ENCODE data around the gene ANAPC15.
A peak's percentile ranks its signal among the peaks of the same experiment; 100 is the strongest.

The ANAPC15 gene

DNA sequence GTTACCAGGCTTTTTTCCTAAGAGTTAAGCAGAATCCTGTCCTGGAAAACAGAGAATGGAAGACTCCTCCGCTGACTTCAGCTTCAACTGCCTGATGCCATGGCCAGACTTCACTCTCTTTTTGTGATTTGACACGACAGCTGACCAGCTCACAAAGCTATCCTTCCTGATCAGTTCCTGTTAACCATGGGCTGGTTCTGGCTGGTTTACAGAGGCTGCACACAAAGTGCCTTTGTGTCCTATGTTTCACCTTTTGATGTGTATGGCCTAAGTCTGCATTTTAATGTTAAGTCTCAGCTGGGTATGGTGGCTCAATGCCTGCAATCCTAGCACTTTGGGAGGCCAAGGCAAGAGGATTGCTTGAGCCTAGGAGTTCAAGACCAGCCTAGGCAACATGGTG is 34.1 kb upstream of the ANAPC15 start:
- TF ChIP-seq YY1 (IDR thresholded peaks at IDR 0.05; ENCODE audit: low read depth) (no peak), CREB1 (IDR thresholded peaks at IDR 0.05; ENCODE audit: low read depth) (no peak), TAF1 (IDR thresholded peaks at IDR 0.05; ENCODE audit: low read depth) (no peak), TCF12 (IDR thresholded peaks at IDR 0.05; ENCODE audit: low read depth) (no peak), TEAD4 (IDR thresholded peaks at IDR 0.05) (no peak), FOXM1 (IDR thresholded peaks at IDR 0.05; ENCODE audit: borderline replicate concordance, low read depth) (no peak), NFIC (IDR thresholded peaks at IDR 0.05) (no peak), ZBTB7A (IDR thresholded peaks at IDR 0.05; ENCODE audit: low read depth) (no peak)
- TF ChIP-seq, protein P1, sequence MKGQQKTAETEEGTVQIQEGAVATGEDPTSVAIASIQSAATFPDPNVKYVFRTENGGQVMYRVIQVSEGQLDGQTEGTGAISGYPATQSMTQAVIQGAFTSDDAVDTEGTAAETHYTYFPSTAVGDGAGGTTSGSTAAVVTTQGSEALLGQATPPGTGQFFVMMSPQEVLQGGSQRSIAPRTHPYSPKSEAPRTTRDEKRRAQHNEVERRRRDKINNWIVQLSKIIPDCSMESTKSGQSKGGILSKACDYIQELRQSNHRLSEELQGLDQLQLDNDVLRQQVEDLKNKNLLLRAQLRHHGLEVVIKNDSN (IDR thresholded peaks at IDR 0.05): no peak

DNA sequence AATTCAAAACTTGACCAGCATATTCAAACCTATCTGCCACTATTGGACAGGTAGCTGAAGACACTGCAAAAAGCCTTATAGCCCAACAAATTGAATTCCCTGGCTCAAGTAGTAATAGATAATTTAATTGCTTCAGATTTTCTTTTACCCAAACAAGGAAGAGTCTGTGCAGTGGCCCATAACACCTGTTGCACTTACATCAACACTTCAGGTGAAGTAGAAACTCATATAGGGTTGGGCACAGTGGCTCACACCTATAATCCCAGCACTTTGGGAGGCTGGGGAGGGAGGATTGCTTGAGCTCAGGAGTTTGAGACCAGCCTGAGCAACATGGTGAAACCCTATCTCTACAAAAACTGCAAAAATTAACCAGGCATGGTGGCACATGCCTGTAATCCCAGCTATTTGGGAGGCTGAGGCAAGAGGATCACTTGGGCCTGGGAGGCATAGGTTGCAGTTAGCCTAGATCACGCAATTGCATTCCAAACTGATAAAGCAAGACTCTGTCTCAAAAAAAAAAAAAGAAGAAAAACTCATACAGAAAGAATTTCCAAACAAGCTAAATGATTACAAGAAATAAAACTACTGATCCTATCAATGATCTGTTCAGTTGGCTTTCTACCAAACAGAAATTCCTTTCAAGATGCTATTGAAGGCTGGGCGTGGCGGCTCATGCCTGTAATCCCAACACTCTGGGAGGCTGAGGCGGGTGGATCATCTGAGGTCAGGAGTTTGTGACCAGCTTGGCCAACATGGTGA is 32.5 kb upstream of the ANAPC15 start:
- TF ChIP-seq TEAD4 (IDR thresholded peaks at IDR 0.05) (peak; percentile 24; the same call in 1 of the 2 replicates), RAD21 (IDR thresholded peaks at IDR 0.05; ENCODE audit: low read depth) (no peak)

DNA sequence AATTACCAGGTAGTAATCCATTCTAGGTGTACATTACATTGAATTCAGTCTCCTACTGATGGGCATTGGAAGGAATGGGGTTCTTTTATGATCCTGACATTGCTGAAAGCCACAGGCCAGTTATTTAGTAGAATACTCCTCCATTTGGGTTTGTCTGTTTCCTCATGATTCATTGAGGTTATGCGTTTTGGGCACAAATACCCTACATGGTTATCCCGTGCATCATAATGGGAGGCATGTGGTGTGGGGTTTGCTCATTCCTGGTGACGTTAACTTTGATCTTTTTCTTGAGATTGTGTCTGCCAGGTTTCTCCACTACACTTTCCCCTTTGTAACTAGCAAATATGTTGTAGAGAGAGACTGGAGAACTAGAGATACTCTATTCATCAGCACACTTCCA is 28.6 kb upstream of the ANAPC15 start:
- TF ChIP-seq, protein P2, sequence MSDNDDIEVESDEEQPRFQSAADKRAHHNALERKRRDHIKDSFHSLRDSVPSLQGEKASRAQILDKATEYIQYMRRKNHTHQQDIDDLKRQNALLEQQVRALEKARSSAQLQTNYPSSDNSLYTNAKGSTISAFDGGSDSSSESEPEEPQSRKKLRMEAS (IDR thresholded peaks at IDR 0.05): no peak
- TF ChIP-seq NFIC (IDR thresholded peaks at IDR 0.05) (no peak), FOXM1 (IDR thresholded peaks at IDR 0.05; ENCODE audit: borderline replicate concordance, low read depth) (no peak), TAF1 (IDR thresholded peaks at IDR 0.05; ENCODE audit: low read depth) (no peak), ZBTB7A (IDR thresholded peaks at IDR 0.05; ENCODE audit: low read depth) (no peak), EGR1 (IDR thresholded peaks at IDR 0.05) (no peak), CREB1 (IDR thresholded peaks at IDR 0.05; ENCODE audit: low read depth) (no peak), RAD21 (IDR thresholded peaks at IDR 0.05; ENCODE audit: low read depth) (no peak), EP300 (IDR thresholded peaks at IDR 0.05; ENCODE audit: borderline replicate concordance) (no peak), YY1 (IDR thresholded peaks at IDR 0.05; ENCODE audit: low read depth) (no peak), CEBPB (IDR thresholded peaks at IDR 0.05) (no peak), TCF12 (IDR thresholded peaks at IDR 0.05; ENCODE audit: low read depth) (no peak), TEAD4 (IDR thresholded peaks at IDR 0.05) (no peak)
- TF ChIP-seq, protein P1 (IDR thresholded peaks at IDR 0.05): no peak
- TF ChIP-seq, protein P3, sequence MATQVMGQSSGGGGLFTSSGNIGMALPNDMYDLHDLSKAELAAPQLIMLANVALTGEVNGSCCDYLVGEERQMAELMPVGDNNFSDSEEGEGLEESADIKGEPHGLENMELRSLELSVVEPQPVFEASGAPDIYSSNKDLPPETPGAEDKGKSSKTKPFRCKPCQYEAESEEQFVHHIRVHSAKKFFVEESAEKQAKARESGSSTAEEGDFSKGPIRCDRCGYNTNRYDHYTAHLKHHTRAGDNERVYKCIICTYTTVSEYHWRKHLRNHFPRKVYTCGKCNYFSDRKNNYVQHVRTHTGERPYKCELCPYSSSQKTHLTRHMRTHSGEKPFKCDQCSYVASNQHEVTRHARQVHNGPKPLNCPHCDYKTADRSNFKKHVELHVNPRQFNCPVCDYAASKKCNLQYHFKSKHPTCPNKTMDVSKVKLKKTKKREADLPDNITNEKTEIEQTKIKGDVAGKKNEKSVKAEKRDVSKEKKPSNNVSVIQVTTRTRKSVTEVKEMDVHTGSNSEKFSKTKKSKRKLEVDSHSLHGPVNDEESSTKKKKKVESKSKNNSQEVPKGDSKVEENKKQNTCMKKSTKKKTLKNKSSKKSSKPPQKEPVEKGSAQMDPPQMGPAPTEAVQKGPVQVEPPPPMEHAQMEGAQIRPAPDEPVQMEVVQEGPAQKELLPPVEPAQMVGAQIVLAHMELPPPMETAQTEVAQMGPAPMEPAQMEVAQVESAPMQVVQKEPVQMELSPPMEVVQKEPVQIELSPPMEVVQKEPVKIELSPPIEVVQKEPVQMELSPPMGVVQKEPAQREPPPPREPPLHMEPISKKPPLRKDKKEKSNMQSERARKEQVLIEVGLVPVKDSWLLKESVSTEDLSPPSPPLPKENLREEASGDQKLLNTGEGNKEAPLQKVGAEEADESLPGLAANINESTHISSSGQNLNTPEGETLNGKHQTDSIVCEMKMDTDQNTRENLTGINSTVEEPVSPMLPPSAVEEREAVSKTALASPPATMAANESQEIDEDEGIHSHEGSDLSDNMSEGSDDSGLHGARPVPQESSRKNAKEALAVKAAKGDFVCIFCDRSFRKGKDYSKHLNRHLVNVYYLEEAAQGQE (IDR thresholded peaks at IDR 0.05; ENCODE audit: low read depth): no peak

DNA sequence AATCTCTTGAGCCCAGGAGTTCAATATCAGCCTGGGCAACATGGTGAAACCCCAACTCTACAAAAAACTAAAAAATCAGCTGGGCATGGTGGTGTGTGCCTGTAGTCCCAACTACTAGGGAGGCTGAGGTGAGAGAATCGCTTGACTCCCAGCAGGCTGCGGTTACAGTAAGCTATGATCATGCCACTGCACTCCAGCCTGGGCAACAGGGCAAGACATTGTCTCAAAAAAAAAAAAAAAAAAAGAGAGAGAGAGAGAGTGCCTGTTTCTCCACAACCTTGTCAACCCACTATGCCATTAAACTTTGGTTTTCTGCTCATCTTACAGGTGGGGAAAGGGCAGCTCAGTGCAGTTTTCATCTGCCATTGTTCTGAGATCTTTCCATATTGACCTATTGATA is 28.2 kb upstream of the ANAPC15 start:
- no peak for TF ChIP-seq TEAD4 (IDR thresholded peaks at IDR 0.05)
- no peak for TF ChIP-seq TAF1 (IDR thresholded peaks at IDR 0.05; ENCODE audit: low read depth)
- no peak for TF ChIP-seq CREB1 (IDR thresholded peaks at IDR 0.05; ENCODE audit: low read depth)
- no peak for TF ChIP-seq EP300 (IDR thresholded peaks at IDR 0.05; ENCODE audit: borderline replicate concordance)
- no peak for TF ChIP-seq YY1 (IDR thresholded peaks at IDR 0.05; ENCODE audit: low read depth)
- TF ChIP-seq, protein P2 (IDR thresholded peaks at IDR 0.05): no peak
- no peak for TF ChIP-seq RAD21 (IDR thresholded peaks at IDR 0.05; ENCODE audit: low read depth)
- no peak for TF ChIP-seq FOXM1 (IDR thresholded peaks at IDR 0.05; ENCODE audit: borderline replicate concordance, low read depth)
- no peak for TF ChIP-seq ZBTB7A (IDR thresholded peaks at IDR 0.05; ENCODE audit: low read depth)
- TF ChIP-seq, protein P1 (IDR thresholded peaks at IDR 0.05): no peak
- TF ChIP-seq NFIC (IDR thresholded peaks at IDR 0.05): no peak
- no peak for TF ChIP-seq CEBPB (IDR thresholded peaks at IDR 0.05)
- no peak for TF ChIP-seq EGR1 (IDR thresholded peaks at IDR 0.05)
- no peak for TF ChIP-seq TCF12 (IDR thresholded peaks at IDR 0.05; ENCODE audit: low read depth)
- TF ChIP-seq, protein P3 (IDR thresholded peaks at IDR 0.05; ENCODE audit: low read depth): no peak

DNA sequence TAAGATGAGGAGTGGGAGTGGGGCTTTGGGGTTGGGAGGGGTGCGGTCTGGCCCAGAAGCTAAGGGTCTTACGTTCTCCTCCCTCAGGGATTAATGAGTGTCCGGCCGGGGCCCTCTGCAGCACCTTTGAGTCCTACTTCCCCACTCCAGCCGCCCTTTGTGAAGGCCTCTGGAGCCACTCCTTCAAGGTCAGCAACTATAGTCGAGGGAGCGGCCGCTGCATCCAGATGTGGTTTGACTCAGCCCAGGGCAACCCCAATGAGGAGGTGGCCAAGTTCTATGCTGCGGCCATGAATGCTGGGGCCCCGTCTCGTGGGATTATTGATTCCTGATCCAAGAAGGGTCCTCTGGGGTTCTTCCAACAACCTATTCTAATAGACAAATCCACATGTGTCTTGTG is 27.0 kb upstream of the ANAPC15 start:
- no peak for TF ChIP-seq TEAD4 (IDR thresholded peaks at IDR 0.05)
- TF ChIP-seq, protein P3 (IDR thresholded peaks at IDR 0.05; ENCODE audit: low read depth): no peak
- TF ChIP-seq, protein P1 (IDR thresholded peaks at IDR 0.05): no peak
- no peak for TF ChIP-seq CEBPB (IDR thresholded peaks at IDR 0.05)
- TF ChIP-seq EGR1 (IDR thresholded peaks at IDR 0.05): no peak
- TF ChIP-seq YY1 (IDR thresholded peaks at IDR 0.05; ENCODE audit: low read depth): no peak
- no peak for TF ChIP-seq RAD21 (IDR thresholded peaks at IDR 0.05; ENCODE audit: low read depth)
- no peak for TF ChIP-seq NFIC (IDR thresholded peaks at IDR 0.05)
- TF ChIP-seq EP300 (IDR thresholded peaks at IDR 0.05; ENCODE audit: borderline replicate concordance): no peak
- no peak for TF ChIP-seq FOXM1 (IDR thresholded peaks at IDR 0.05; ENCODE audit: borderline replicate concordance, low read depth)
- no peak for TF ChIP-seq ZBTB7A (IDR thresholded peaks at IDR 0.05; ENCODE audit: low read depth)
- TF ChIP-seq, protein P2 (IDR thresholded peaks at IDR 0.05): no peak
- TF ChIP-seq CREB1 (IDR thresholded peaks at IDR 0.05; ENCODE audit: low read depth): no peak
- TF ChIP-seq TAF1 (IDR thresholded peaks at IDR 0.05; ENCODE audit: low read depth): no peak
- no peak for TF ChIP-seq TCF12 (IDR thresholded peaks at IDR 0.05; ENCODE audit: low read depth)
